Fibroblast of peridontal ligament (primary cell): ENCODE measurements around the gene TEX19.
"Not testable (repeated sequence)": the region's sequence is repeated elsewhere in the genome, so short reads cannot be mapped to it uniquely, and the experiment has no call there.

Experiments used
- DNase-seq: peaks from one replicate; pipeline ENCODE4 v3.0.0-alpha.2; 2010; ENCODE audit errors: extremely low read depth

Gene TEX19

DNA sequence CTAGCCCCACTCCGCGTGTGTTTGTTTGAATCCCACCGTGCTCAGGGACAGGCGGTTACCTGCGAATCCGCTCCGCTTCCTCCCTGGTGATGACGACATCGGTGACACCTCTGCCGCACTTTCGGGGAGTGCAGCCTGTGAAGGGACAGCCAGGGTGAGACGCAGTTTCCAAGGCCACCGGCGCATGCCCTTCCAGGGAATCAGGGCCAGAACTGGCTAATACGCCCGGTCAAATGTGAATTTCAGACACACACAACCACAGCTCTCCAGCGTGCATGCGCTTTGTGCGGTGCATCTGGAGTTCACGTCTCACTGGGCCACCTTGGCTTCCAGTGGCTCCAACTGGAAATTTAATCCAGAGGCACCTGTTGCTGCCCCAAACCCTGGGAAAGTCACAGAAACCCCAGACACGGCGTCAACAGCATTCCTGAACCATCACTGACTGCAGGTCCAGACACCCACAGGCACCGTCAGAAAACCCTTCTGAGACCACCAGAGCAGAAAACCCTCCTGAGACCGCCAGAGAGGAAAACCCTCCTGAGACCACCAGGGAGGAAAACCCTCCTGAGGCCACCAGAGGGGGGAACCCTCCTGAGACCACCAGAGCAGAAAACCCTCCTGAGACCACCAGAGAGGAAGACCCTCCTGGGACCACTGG is 52.5 kb downstream of the TEX19 start:
- no peak for DNase-seq

GRCh38 chr17:82412081-82412480 is 53.0 kb downstream of the TEX19 start:
- not testable (repeated sequence) for DNase-seq

DNA sequence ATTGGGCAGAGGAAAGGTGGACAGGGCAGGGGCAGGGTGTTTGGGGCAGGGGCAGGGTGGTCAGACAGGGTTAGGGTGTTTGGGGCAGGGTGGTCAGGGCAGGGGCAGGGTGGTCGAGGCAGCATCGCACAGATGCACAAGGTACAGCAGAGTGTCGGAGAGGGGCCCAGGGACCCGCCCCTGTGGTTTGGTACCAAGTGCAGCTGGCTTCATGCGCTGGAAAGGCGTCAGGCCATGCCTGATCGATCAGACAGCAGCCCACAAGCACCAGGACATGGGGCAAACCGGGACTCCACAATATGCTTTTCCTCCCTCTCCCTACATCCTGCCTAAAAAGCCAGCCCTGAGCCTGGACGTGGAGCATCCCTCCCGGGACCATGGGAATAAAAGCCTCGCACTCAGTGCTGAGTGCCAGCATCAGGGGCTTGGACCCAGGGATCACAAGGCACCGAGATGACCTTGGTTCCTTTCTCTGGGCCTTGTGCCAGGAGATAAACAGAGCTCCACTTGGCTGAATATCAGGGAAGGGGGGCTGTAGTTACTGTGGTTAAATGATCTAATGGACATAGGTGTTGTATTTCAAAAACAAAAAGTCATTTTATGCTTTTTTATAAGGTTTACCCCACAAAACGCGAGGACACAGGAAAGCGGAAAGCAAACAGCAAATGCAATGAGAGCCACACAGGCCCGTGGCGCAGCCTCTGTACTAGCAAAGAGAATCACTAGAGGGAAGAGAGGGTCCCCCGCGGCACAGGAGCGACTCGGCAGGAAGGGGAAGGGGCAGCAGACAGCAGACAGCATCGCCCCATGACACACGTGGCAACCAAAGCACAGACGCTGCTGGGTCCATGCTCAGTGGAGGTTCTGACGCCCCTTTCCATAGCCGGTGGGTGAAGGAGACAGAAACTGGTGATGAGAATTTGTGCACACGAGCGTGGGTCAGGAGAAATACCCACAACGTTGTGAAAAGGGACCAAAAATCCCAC is 53.8 kb downstream of the TEX19 start:
- DNase-seq = no peak
